SH-SY5Y (cell line): ENCODE results near the gene TENM4.

Experiments used
- GATA2 ChIP-seq: IDR thresholded peaks from 2 replicates; pipeline ENCODE4 v1.6.1; 2011; ENCODE audit warnings: mild to moderate bottlenecking, low read depth, low read length
- GATA3 ChIP-seq: IDR thresholded peaks from 2 replicates; pipeline ENCODE4 v1.6.1; 2011; ENCODE audit warnings: low read depth, mild to moderate bottlenecking, low read length, moderate library complexity

GRCh38 chr11:78654866-78655265 is 786.0 kb downstream of the TENM4 start:
- TF ChIP-seq GATA2 (no peak), GATA3 (no peak)
